Measurements from ENCODE around the gene LMBRD1. TPM values are rescaled to one million over a fixed set of nuclear protein-coding genes. Genes with fewer than 3 reads are reported as not detected.

Gene LMBRD1
- total RNA-seq, 6 donors from 2014 or later = 24.5 to 104 (median 55.9) TPM

- 95 to 99% methylated on average over 3 of the region's 3 CpGs for WGBS, 2 donors
Measured at GRCh38 chr6:69722683-69723082, 74.1 kb downstream of the LMBRD1 start.

GRCh38 chr6:69719602-69720193, 77.1 kb downstream of the LMBRD1 start:
- Histone ChIP-seq H3K4me1 (no peaks in the 10 kb centered on the region), H3K27ac (no peak overlapping the region), H3K36me3 (peaks cover 0 to 40% (median 10%) of the 10 kb centered on the region in 4 donors), H3K9me3 (peaks cover 0 to 4% (median 0%) of the 10 kb centered on the region in 4 donors), H3K4me3 (no peak overlapping the region), H3K27me3 (no peaks in the 10 kb centered on the region)
- no peak for ATAC-seq (ENCODE audit: low FRiP score in 2 of 2)
- WGBS, 2 donors = 65% methylated on average over 2 of the region's 2 CpGs
- TF ChIP-seq CTCF (IDR thresholded peaks at IDR 0.05) = peak in 1 of 6 experiments; percentile 13
- TF ChIP-seq EP300 (IDR thresholded peaks at IDR 0.05) = no peak
- no peak for TF ChIP-seq POLR2AphosphoS5 (IDR thresholded peaks at IDR 0.05)
- TF ChIP-seq POLR2A (IDR thresholded peaks at IDR 0.05) = no peak
- DNase-seq = no peak

More at GRCh38 chr6:69722683-69723082, 74.1 kb downstream of the LMBRD1 start:
- Histone ChIP-seq H3K27me3 (no peaks in the 10 kb centered on the region), H3K27ac (no peak overlapping the region), H3K36me3 (peaks cover 0 to 25% (median 8%) of the 10 kb centered on the region in 4 donors), H3K4me3 (no peak overlapping the region), H3K4me1 (no peaks in the 10 kb centered on the region), H3K9me3 (peaks cover 0 to 10% (median 5%) of the 10 kb centered on the region in 4 donors)
- DNase-seq = no peak
- ATAC-seq (ENCODE audit: low FRiP score in 2 of 2) = no peak
- TF ChIP-seq EP300 (IDR thresholded peaks at IDR 0.05) = no peak
- TF ChIP-seq POLR2A (IDR thresholded peaks at IDR 0.05) = no peak
- no peak for TF ChIP-seq POLR2AphosphoS5 (IDR thresholded peaks at IDR 0.05)
- no peak for TF ChIP-seq CTCF (IDR thresholded peaks at IDR 0.05)

GRCh38 chr6:69706724-69707123, 90.1 kb downstream of the LMBRD1 start:
- no peak overlapping the region for H3K27ac ChIP-seq
- ATAC-seq (ENCODE audit: low FRiP score in 2 of 2) (no peak), DNase-seq (no peak)
- H3K4me1 ChIP-seq = no peaks in the 10 kb centered on the region
- peaks cover 0 to 10% (median 2%) of the 10 kb centered on the region in 4 donors for H3K36me3 ChIP-seq
- no peak for TF ChIP-seq CTCF (IDR thresholded peaks at IDR 0.05)
- no peak for TF ChIP-seq EP300 (IDR thresholded peaks at IDR 0.05)
- TF ChIP-seq POLR2A (IDR thresholded peaks at IDR 0.05) = no peak
- H3K9me3 ChIP-seq = no peaks in the 10 kb centered on the region
- no peak overlapping the region for H3K4me3 ChIP-seq
- WGBS, 2 donors = 93 to 95% methylated on average over 1 of the region's 1 CpG
- no peaks in the 10 kb centered on the region for H3K27me3 ChIP-seq

GRCh38 chr6:69705954-69706353, 90.9 kb downstream of the LMBRD1 start:
- DNase-seq = no peak
- WGBS, 2 donors = 91% methylated on average over 4 of the region's 4 CpGs

More at GRCh38 chr6:69705954-69706353, 90.9 kb downstream of the LMBRD1 start:
- Histone ChIP-seq H3K27me3 (no peaks in the 10 kb centered on the region), H3K36me3 (peaks cover 0 to 15% (median 2%) of the 10 kb centered on the region in 4 donors), H3K9me3 (no peaks in the 10 kb centered on the region), H3K4me3 (no peak overlapping the region), H3K27ac (no peak overlapping the region), H3K4me1 (no peaks in the 10 kb centered on the region)
- no peak for ATAC-seq (ENCODE audit: low FRiP score in 2 of 2)
- TF ChIP-seq EP300 (IDR thresholded peaks at IDR 0.05) (no peak), POLR2A (IDR thresholded peaks at IDR 0.05) (no peak), POLR2AphosphoS5 (IDR thresholded peaks at IDR 0.05) (no peak), CTCF (IDR thresholded peaks at IDR 0.05) (no peak)
